Liver (tissue), 9 donors: Measurements from ENCODE around the gene CDC25A. TPM values are rescaled to one million over a fixed set of nuclear protein-coding genes. Genes with fewer than 3 reads are reported as not detected.
A peak's percentile ranks its signal among the peaks of the same experiment; 100 is the strongest.

Experiments used
- DNase-seq: peaks from one replicate; pipeline ENCODE4 v3.0.0-alpha.2; 2017; ENCODE audit warnings: low spot score
- H3K27ac ChIP-seq, 2 donors: one replicate each; pipeline ENCODE4 v1.7.0; 2013; ENCODE audit warnings: inconsistent platforms in 2 of 2, low read length in 2 of 2, control low read depth in 1 of 2, low read depth in 1 of 2, mild to moderate bottlenecking in 1 of 2
- H3K27me3 ChIP-seq, 4 donors: one replicate each; pipeline versions ENCODE4 v1.6.1 to v1.7.0; 2013; ENCODE audit warnings: low read length in 3 of 4, inconsistent platforms in 1 of 4, mild to moderate bottlenecking in 1 of 4, moderate library complexity in 1 of 4; ENCODE audit not compliant: control insufficient read depth in 4 of 4, insufficient read depth in 4 of 4
- H3K36me3 ChIP-seq, 4 donors: one replicate each; pipeline versions ENCODE4 v1.6.1 to v1.7.0; 2013; ENCODE audit warnings: low read length in 3 of 4, mild to moderate bottlenecking in 3 of 4, low read depth in 1 of 4, moderate library complexity in 1 of 4; ENCODE audit not compliant: control insufficient read depth in 4 of 4, insufficient read depth in 3 of 4
- H3K4me1 ChIP-seq, 4 donors: one replicate each; pipeline versions ENCODE4 v1.6.1 to v1.7.0; 2013; ENCODE audit warnings: low read length in 3 of 4, mild to moderate bottlenecking in 3 of 4, moderate library complexity in 1 of 4; ENCODE audit not compliant: control insufficient read depth in 4 of 4, insufficient read depth in 4 of 4
- H3K4me3 ChIP-seq, 3 donors: one replicate each; pipeline versions ENCODE4 v1.6.1 to v1.7.0; 2013; ENCODE audit warnings: low read length in 3 of 3, control low read depth in 1 of 3, low read depth in 1 of 3, mild to moderate bottlenecking in 1 of 3
- H3K9ac ChIP-seq, 2 donors: one replicate each; pipeline ENCODE4 v1.7.0; 2013; ENCODE audit warnings: low read length in 2 of 2, mild to moderate bottlenecking in 2 of 2, moderate library complexity in 2 of 2, control low read depth in 1 of 2, low read depth in 1 of 2
- H3K9me3 ChIP-seq, 4 donors: one replicate each; pipeline versions ENCODE4 v1.6.1 to v1.7.0; 2013; ENCODE audit warnings: low read length in 3 of 4; ENCODE audit not compliant: control insufficient read depth in 4 of 4
- CTCF ChIP-seq: fragments of 150-350 bp; IDR thresholded peaks from 2 replicates; pipeline ENCODE4 v1.5.1; 2017; ENCODE audit warnings: improper control_type of control experiment, low read depth, low read length; ENCODE audit not compliant: missing input control
- EGR1 ChIP-seq, 2 donors: IDR thresholded peaks; 2 replicates each; pipeline ENCODE4 v1.6.1; 2016 to 2018; ENCODE audit warnings: antibody characterized with exemption in 2 of 2, low read depth in 2 of 2
- FOXA1 ChIP-seq: IDR thresholded peaks from 2 replicates; pipeline ENCODE4 v1.6.1; 2016; ENCODE audit warnings: antibody characterized with exemption
- FOXA2 ChIP-seq: IDR thresholded peaks from 2 replicates; pipeline ENCODE4 v1.6.1; 2016; ENCODE audit warnings: antibody characterized with exemption
- GABPA ChIP-seq, 2 donors: IDR thresholded peaks in 1 of 2; conservative IDR thresholded peaks in 1 of 2; 2 replicates each; pipeline ENCODE4 v1.6.1; 2016; ENCODE audit warnings: antibody characterized with exemption in 2 of 2, mild to moderate bottlenecking in 1 of 2, moderate library complexity in 1 of 2
- HNF4A ChIP-seq, 2 donors: conservative IDR thresholded peaks; 2 replicates each; pipeline ENCODE4 v1.6.1; 2016; ENCODE audit warnings: antibody characterized with exemption in 2 of 2, mild to moderate bottlenecking in 2 of 2
- HNF4G ChIP-seq: IDR thresholded peaks from 2 replicates; pipeline ENCODE4 v1.6.1; 2016; ENCODE audit warnings: antibody characterized with exemption
- JUND ChIP-seq, 2 donors: IDR thresholded peaks; 2 replicates each; pipeline ENCODE4 v1.6.1; 2016; ENCODE audit warnings: antibody characterized with exemption in 2 of 2
- NR2F2 ChIP-seq: IDR thresholded peaks from 2 replicates; pipeline ENCODE4 v1.6.1; 2016; ENCODE audit warnings: antibody characterized with exemption
- RAD21 ChIP-seq, 2 donors: IDR thresholded peaks; 2 replicates each; pipeline ENCODE4 v1.6.1; 2016; ENCODE audit warnings: antibody characterized with exemption in 2 of 2, mild to moderate bottlenecking in 2 of 2
- REST ChIP-seq: IDR thresholded peaks from 2 replicates; pipeline ENCODE4 v1.6.1; 2016; ENCODE audit warnings: antibody characterized with exemption, mild to moderate bottlenecking
- RXRA ChIP-seq, 2 donors: IDR thresholded peaks; 2 replicates each; pipeline ENCODE4 v1.6.1; 2017 to 2018; ENCODE audit warnings: antibody characterized with exemption in 2 of 2, mild to moderate bottlenecking in 1 of 2
- SP1 ChIP-seq: IDR thresholded peaks from 2 replicates; pipeline ENCODE4 v1.6.1; 2018; ENCODE audit warnings: antibody characterized with exemption, mild to moderate bottlenecking
- TAF1 ChIP-seq: conservative IDR thresholded peaks from 2 replicates; pipeline ENCODE4 v1.6.1; 2016; ENCODE audit warnings: antibody characterized with exemption, mild to moderate bottlenecking
- YY1 ChIP-seq: IDR thresholded peaks from 2 replicates; pipeline ENCODE4 v1.6.1; 2016; ENCODE audit warnings: antibody characterized with exemption, mild to moderate bottlenecking
- ZBTB33 ChIP-seq: IDR thresholded peaks from 2 replicates; pipeline ENCODE4 v1.6.1; 2016; ENCODE audit warnings: antibody characterized with exemption
- WGBS: extraction: QIAGEN DNeasy Blood & Tissue Kit; methylation state at CpG from one replicate; pipeline ENCODE4 v1.1.7; 2013; 5-methylcytosine and 5-hydroxymethylcytosine counted together
- polyA plus RNA-seq, 2 donors: library from polyadenylated mRNA; stranded (reverse) in 1 of 2; unstranded in 1 of 2; fragments of 200-250 nt in 1 of 2; fragments of >200 nt in 1 of 2; fragmentation: Nextera tagmentation in 1 of 2; extraction: Ambion mirVana in 1 of 2; gene quantifications; one replicate each; pipeline versions ENCODE4 v1.2.1 to v1.2.3, GENCODE V29; 2013 to 2015
- total RNA-seq, 2 donors: library from RNA; depleted of rRNA; stranded (reverse); fragments of >200 nt; gene quantifications; one replicate each; pipeline ENCODE4 v1.2.3, GENCODE V29; 2014
- TF ChIP-seq, protein P1 (sequence below): IDR thresholded peaks from 2 replicates; pipeline ENCODE4 v1.6.1; 2016; ENCODE audit warnings: antibody characterized with exemption
- donor health status: healthy.
- donor health status: healthy.
- donor health status: healthy.
- donor health status: healthy.
- donor health status: healthy.

Gene CDC25A
- total and polyA plus RNA-seq, 4 donors = 0.18 to 29.6 (median 0.60) TPM

DNA sequence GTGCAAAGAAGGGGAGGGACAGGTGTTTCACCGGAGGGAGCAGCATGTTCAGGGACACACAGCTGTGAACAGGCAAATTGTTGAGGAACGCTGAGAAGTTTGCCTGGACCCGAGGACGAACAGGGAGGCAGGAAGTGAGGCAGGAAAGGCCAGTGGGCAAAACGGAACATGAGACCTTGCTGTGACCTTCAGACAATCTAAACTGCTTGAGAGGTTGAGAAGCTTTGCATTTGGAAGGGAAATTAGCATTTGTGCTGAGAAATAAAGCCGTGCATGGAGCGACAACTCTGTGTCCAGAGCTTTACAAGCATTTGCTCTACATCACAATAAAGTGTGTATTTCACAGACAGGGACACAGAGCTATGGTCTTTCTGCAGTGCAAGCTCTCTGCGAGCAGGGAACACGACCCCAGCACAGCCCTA lies 47.9 kb downstream of the CDC25A start:
- no peak overlapping the region for H3K27ac ChIP-seq

GRCh38 chr3:48137425-48137999 lies 50.7 kb downstream of the CDC25A start:
- TF ChIP-seq REST = no peak
- no peak for TF ChIP-seq EGR1 (IDR thresholded peaks at IDR 0.05; ENCODE audit: low read depth in 2 of 2)
- TF ChIP-seq FOXA2 = no peak
- TF ChIP-seq JUND (IDR thresholded peaks at IDR 0.05) = no peak
- TF ChIP-seq FOXA1 = no peak
- TF ChIP-seq SP1 = no peak
- no peaks in the 10 kb centered on the region for H3K4me1 ChIP-seq
- H3K9ac ChIP-seq = no peak overlapping the region
- H3K9me3 ChIP-seq = no peaks in the 10 kb centered on the region
- no peaks in the 10 kb centered on the region for H3K27me3 ChIP-seq
- H3K27ac ChIP-seq = no peak overlapping the region
- no peaks in the 10 kb centered on the region for H3K36me3 ChIP-seq
- no peak overlapping the region for H3K4me3 ChIP-seq
- DNase-seq = no peak
- 91% methylated on average over 7 of the region's 7 CpGs for WGBS

More for the DNA sequence above, 47.9 kb downstream of the CDC25A start:
- Histone ChIP-seq H3K4me3 (no peak overlapping the region), H3K4me1 (no peaks in the 10 kb centered on the region), H3K36me3 (no peaks in the 10 kb centered on the region), H3K27me3 (no peaks in the 10 kb centered on the region), H3K9ac (no peak overlapping the region), H3K9me3 (no peaks in the 10 kb centered on the region)
- DNase-seq = no peak
- TF ChIP-seq GABPA (IDR thresholded peaks at IDR 0.05 in 1 of 2, conservative IDR thresholded peaks at IDR 0.05 in 1 of 2) (no peak), HNF4A (conservative IDR thresholded peaks at IDR 0.05) (no peak), RAD21 (IDR thresholded peaks at IDR 0.05) (no peak), SP1 (peak; percentile 18), CTCF (no peak), NR2F2 (peak; percentile 81), YY1 (no peak), HNF4G (no peak), TAF1 (no peak), RXRA (IDR thresholded peaks at IDR 0.05) (peak in 1 of 2 donors; percentile 16), ZBTB33 (no peak), EGR1 (IDR thresholded peaks at IDR 0.05; ENCODE audit: low read depth in 2 of 2) (no peak), FOXA1 (no peak)
- TF ChIP-seq, protein P1, sequence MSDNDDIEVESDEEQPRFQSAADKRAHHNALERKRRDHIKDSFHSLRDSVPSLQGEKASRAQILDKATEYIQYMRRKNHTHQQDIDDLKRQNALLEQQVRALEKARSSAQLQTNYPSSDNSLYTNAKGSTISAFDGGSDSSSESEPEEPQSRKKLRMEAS = no peak
- WGBS = 49% methylated on average over 9 of the region's 9 CpGs
